ENCODE data around the gene OGDHL.
"Not testable (repeated sequence)": the region's sequence is repeated elsewhere in the genome, so short reads cannot be mapped to it uniquely, and the experiment has no call there.

OGDHL gene

GRCh38 chr10:49738616-49739360 lies 23.3 kb downstream of the OGDHL start:
- DNase-seq = no peak

GRCh38 chr10:49737474-49738201 lies 24.5 kb downstream of the OGDHL start:
- no peak for DNase-seq

- DNase-seq = no peak
Observed at GRCh38 chr10:49736564-49737113, 25.5 kb downstream of the OGDHL start.

GRCh38 chr10:49735848-49736563 lies 26.1 kb downstream of the OGDHL start:
- no peak for DNase-seq

- DNase-seq = no peak
Observed at GRCh38 chr10:49735161-49735560, 27.0 kb downstream of the OGDHL start.

- DNase-seq = no peak
Observed at GRCh38 chr10:49734676-49735075, 27.4 kb downstream of the OGDHL start.

- DNase-seq = no peak
Observed at GRCh38 chr10:49733866-49734265, 28.3 kb downstream of the OGDHL start.

- DNase-seq = no peak
Observed at GRCh38 chr10:49726593-49726992, 35.5 kb downstream of the OGDHL start.

GRCh38 chr10:49715157-49715556 lies 47.0 kb downstream of the OGDHL start:
- not testable (repeated sequence) for DNase-seq

- DNase-seq = no peak
Observed at GRCh38 chr10:49713266-49713665, 48.9 kb downstream of the OGDHL start.

- DNase-seq = no peak
Observed at GRCh38 chr10:49711481-49711880, 50.6 kb downstream of the OGDHL start.

- no peak for DNase-seq
Observed at GRCh38 chr10:49710966-49711365, 51.2 kb downstream of the OGDHL start.

GRCh38 chr10:49709934-49710333 lies 52.2 kb downstream of the OGDHL start:
- DNase-seq = no peak

GRCh38 chr10:49707585-49707984 lies 54.5 kb downstream of the OGDHL start:
- no peak for DNase-seq

GRCh38 chr10:49700997-49701396 lies 61.1 kb downstream of the OGDHL start:
- no peak for DNase-seq

- no peak for DNase-seq
Observed at GRCh38 chr10:49700211-49700610, 61.9 kb downstream of the OGDHL start.

GRCh38 chr10:49698679-49699078 lies 63.4 kb downstream of the OGDHL start:
- no peak for DNase-seq

GRCh38 chr10:49696311-49696710 lies 65.8 kb downstream of the OGDHL start:
- no peak for DNase-seq

- DNase-seq = no peak
Observed at GRCh38 chr10:49694466-49694865, 67.7 kb downstream of the OGDHL start.

GRCh38 chr10:49691588-49691987 lies 70.5 kb downstream of the OGDHL start:
- DNase-seq = no peak

- DNase-seq = no peak
Observed at GRCh38 chr10:49690698-49691356, 71.3 kb downstream of the OGDHL start.

GRCh38 chr10:49689882-49690510 lies 72.1 kb downstream of the OGDHL start:
- no peak for DNase-seq
